ENCODE results near the gene NUP214.
A peak's percentile ranks its signal among the peaks of the same experiment; 100 is the strongest.
"Not testable (repeated sequence)": the region's sequence is repeated elsewhere in the genome, so short reads cannot be mapped to it uniquely, and the experiment has no call there.

Gene NUP214

DNA sequence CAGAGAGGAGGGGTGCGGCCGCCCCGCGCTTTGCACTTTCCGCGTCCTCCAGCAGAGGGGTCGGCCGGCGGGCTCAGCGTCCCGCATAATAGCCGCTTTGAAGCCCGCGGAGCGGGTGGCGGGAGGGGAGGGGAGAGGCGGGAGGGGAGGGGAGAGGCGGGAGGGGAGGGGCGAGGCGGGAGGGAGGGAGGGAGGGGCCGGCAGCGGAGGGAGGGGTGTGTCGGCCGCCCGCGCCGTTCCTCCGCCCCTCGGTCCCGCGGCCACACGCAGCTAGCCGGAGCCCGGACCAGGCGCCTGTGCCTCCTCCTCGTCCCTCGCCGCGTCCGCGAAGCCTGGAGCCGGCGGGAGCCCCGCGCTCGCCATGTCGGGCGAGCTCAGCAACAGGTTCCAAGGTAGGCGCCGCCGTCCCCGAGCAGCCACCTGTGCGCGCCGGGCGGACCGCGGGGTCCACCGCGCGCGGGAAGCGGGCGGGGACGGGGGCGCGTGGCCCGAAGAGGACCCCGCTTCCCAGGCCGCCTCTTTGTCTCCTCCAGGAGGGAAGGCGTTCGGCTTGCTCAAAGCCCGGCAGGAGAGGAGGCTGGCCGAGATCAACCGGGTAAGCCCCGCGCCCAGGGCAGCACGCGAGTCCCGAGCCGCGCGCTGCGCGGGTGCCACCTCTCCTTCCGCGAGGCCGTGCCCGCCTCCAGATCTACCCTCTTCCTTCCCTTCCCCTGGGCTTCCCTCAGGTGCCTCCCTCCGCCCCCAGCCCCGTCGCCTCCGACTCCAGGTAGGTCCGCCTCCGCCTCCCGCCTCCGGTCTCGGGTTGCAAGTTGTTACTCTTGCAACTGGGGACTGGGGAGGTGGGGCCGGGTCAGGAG is 28.9 kb upstream of the NUP214 start, which contains the start of gene AIF1L:
Gene AIF1L (plus strand): TSS at position 263 of the 857 bp plus-strand sequence. CDS start 99 bp downstream, at position 362.
- peak; percentile 86 for DNase-seq (ENCODE audit: low spot score)

DNA sequence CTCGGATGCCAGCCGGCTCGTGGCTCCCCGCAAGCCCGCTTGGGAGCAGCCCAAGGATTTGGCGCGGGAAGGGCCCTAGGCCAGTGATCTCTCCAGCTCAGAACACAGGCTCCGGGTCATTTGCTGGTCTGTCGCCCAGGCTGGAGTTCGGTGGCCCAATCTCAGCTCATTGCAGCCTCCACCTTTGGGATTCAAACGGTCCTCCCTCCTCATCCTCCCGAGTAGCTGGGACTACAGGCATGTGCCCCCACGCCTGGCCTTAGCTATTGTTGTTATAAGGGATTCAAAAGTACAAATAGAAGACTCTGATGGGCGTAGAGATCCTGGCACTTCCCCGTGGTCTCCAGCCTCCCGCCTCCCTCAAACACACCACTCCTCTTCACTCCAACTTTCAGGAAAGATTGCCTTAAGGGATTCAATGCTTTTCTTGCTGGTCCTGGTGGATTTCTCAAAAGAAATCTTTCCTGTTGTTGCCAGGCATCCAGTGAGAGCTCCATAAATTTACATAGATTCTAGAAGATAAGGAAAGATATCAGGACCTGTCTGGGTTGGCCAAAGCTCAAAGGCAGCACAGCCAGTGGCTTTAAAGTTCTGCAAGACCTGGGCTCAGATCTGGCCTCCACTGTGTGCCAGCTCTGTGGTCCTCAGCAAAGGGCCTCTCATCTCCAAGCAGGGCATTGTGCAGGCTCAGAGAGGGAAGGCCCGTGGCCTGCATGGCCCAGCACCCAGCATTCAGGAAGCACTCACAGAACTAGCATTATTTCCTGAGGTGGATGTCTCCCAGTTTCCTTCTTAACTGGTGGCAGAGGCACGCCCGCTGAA is 28.0 kb upstream of the NUP214 start:
- no peak for DNase-seq (ENCODE audit: low spot score)

DNA sequence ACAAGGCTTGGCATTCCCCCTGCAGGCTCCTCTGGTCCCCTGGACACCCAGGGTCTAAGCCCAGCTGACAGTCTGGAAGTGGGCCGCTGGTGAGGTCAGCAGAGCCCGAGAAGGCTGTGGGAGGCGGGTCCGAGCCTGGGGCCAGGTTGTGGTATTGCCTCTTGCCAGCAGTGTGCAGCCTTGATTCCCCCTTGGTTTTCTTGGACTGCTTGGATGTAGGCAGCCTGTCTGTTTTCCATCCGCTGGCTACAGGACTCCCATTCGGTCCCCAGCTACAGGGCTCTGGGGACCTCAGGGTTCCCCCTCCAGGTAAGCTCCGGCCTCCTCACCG is 27.5 kb upstream of the NUP214 start:
- DNase-seq (ENCODE audit: low spot score), result no peak

DNA sequence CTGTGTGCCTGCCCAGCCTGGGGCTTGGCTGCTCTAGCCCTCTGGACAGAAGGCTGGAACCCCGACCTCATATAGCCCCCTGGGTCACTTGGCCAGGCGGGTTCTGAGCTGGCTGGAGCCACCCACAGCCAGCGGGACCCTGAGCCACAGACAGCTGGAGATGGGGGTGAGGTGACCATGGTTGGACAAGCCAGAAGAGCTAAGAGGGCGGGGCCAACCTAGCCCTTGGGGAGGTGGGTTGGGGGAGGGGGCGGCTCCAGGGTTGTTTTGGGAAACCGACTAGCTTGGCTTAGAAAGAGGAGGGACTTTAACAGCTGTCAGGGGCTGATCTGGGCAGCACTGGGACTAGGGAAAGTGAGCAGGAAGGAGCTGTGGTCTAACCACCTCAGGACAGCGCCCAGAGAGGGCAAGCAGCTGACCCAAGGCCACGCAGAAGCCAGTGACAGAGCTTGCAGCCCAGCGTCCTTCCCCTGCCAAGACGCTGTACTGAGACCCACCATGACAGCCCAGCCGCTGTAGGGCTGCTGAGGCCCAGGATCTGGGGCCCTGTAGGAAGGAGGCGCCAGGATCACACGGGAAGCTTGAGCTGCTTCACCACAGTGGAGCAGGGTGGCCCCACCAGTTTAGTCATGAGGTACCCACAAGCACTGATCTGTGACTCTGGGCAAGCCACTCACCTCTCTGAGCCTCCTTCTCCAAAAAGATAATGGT is 26.8 kb upstream of the NUP214 start:
- DNase-seq (ENCODE audit: low spot score), result no peak

DNA sequence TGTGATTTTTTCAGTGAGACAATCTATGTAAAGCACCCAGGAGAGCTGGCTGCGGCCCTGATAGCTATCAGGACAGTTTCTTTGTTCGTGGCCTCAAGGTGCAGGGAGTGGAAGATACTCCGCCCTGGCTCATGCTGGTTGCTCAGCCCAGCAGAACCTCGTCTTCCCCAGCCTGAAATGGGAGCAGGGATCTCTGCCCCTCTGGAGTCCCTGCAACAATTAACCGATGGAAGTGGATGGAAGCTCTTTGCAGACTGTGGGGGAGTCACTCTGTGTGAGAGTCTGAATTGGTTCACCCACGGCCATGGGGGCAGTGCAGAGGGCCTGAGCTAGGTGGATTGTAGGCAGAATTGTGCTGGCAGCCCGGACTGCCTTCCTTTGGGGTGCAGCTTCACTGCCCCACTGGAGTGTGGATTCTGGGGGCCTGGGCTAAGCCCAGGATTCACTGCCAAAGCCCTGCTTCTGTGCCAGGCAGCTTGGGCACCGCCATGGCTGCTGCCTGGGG is 26.2 kb upstream of the NUP214 start:
- no peak for DNase-seq (ENCODE audit: low spot score)

DNA sequence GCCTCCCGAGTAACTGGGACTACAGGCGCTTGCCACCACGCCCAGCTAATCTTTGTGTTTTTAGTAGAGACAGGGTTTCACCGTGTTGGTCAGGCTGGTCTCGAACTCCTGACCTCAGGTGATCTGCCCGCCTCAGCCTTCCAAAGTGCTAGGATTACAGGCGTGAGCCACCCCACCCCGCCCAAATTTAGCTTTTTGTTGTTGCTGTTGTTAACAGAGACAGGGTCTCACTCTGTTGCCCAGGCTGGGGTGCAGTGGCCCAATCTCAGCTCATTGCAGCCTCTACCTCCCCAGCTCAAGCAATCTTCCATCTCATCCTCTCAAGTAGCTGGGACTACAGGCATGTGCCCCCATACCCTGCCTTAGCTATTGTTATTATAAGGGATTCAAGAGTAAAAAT is 25.5 kb upstream of the NUP214 start:
- not testable (repeated sequence) for DNase-seq (ENCODE audit: low spot score)

DNA sequence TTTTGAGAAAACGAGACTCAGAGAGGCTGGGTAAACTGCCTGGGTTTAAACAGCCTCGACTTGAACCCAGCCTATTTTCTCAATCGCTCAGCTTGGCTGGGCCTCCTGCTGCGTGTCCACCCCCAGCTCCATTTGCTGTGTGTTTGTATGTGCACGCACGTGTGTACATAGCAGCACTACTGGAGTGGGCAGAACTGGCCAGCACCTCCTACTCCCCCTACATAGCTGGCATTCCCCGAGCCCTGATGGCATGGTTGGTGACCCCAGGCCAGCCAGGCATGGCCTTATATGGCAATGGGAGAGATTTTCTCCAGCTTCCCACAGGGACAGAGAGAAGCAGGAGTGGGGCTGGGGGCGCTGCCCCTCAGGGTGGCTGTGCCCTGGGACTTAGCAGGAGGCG is 24.9 kb upstream of the NUP214 start:
- DNase-seq (ENCODE audit: low spot score), result no peak

DNA sequence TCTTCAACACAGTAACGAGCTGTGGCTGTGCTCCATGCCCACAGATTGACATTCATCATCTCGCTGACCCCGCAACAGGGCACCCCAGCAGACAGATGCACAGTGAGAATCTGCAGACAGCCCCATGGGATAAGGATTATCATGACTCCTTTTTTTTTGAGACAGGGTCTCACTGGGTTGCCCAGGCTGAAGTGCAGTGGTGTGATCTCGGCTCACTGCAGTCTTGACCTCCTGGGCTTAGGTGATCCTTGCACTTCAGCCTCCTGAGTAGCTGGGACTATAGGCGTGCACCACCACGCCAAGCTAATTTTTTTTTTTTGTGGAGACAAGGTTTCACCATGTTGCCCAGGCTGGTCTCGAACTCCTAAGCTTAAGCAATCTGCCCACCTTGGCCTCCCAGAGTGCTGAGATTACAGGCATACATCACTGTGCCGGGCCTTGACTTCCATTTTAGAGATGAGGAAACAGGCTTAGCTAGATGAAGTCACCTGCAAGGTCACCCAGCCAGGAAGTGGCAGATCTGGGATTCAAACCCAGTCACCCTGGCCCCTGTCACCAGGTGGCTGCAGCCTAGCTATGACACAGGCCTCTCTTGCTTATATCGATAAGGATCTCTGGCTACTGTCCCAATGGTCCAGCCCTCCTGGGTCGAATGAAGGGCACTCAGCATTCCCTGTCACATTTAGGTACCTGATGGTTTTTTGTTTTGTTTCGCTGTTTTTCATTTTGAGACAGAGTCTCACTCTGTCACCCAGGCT is 24.0 kb upstream of the NUP214 start:
- no peak for DNase-seq (ENCODE audit: low spot score)

DNA sequence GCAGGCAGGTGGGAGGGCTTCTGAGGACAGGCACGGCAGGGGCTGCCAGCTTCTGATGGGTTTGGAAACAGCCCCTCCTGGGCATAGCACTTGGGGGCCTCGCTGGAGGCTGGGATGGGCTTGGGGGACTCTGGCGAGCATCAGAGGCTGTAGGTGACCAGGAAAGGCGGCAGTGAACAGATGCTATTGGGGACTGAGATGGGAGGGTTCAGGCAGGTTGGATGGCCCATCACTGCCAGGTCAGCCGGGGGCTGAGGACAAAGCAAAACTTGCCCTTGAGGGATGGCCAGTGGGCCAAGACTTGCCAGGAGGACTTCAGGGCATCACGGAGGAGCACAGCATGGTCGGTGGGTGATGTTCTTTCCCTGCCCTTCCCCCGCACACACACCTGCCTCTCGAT is 22.4 kb upstream of the NUP214 start:
- DNase-seq (ENCODE audit: low spot score), result no peak

DNA sequence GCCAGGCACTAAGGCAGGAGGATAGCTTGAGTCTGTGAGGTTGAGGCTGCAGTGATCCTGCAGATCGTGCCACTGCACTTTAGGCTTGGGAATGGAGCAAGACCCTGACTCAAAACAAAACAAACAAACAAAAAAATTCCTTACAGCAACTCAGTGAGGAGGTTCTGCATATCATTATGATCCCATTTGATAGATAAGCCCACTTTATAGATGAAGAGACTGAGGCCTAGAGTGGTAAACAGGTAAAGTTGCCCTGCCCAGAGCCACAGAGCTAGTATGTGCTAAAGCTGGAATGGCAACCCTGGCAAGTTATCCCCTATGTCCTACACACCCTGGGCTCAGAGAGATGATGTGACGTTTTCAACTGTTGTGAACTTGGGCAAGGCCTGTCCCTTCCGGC is 21.9 kb upstream of the NUP214 start:
- DNase-seq (ENCODE audit: low spot score), result no peak

DNA sequence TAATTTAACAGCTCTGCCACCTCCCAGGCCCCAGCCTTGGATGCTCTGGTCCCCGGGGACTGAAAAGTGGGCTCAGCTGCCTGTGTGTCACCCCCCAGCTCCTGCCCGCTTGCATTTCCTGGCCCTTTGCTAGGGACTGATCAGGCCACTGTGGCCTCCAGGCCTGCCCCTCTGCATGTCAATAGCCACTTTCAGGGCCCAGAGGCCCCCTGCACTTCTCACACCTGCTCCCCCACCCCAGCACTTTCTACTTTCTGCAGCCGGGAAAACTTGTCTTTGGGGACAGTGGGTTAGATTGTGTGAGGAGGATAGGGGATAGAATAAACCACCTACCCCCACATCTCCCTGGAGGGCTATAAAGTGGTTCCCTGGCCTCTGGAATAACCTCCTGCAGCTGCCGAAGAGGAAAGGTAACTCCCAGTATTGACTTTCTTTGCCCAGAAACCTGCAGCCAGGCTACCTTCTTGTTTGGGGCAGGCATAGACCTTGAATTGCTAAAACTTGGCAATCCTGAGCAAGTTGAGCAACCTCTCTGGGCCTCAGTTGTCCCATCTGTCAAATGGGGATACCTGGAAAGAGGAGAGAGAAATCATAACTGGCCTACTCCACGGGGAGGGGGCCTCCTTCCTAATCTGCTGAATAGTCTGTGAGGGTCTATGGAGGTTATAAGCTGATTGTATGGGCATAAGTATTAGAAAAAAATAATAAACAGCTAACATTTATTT is 21.2 kb upstream of the NUP214 start:
- no peak for DNase-seq (ENCODE audit: low spot score)

DNA sequence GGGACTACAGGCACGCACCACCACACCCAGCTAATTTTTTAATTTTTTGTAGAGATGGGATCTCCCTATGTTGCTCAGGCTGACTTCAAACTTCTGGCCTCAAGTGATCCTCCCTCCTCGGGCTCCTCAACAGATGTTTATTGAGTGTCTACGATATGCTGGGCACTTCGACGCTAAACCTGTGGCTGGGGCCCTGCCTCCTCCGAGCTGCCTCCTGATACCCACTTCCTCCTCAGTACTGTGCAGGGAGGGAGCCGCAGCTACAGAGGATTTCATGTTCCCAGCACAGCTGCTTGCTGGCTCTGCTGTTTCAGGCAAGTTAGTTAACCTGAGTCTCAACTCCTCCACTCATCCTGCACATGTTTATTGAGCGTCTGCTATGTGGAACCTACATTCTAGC is 19.4 kb upstream of the NUP214 start:
- DNase-seq (ENCODE audit: low spot score), result no peak

DNA sequence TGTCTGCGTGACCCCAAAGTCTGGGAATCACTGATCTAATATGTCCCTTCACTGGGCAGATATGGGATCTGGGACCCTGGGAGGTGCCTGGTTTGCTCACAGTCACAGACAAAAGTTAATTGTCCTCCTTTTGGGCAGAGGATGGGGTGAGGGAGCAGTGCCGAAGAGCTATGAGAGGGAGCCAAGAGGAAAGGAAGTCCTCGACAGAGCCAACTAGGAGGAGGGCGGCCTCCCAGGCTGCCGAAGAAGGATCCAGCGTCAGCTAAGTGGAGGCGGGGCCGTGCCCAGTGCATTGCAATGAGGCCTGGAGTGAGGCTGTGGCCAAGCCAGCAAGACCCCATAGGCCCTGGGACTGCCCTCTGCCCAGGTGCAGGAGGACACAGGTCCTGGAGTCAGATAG is 17.6 kb upstream of the NUP214 start:
- DNase-seq (ENCODE audit: low spot score), result peak; percentile 71

DNA sequence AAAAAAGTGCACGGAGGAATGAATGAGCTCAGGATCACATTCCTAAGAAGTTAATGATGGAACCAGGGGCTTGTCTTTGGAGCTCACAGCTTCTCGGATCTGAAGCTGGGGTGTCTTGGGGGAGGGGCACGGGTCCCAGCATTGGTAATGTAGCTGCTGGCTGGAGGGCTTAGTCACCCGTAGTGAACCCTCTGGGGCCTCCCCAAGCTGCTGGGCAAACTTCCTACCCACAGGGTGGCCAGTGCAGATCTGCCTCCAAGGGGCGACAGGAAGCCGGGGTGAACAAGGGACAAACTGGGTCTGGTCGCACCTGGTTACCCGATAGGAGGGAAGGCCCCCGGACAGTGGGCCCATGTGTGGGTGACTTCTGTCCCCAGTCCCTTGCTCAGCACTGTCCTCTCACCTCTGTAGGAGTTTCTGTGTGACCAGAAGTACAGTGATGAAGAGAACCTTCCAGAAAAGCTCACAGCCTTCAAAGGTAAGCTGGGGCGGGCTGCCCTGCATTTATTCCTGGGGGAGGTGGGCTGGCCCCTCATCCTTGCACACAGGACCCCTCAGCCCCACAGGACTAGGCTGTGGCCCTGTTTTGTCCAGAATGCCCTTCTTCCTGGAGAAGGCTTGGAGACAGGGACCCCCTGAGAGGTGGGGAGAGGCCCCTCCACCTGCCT is 14.1 kb upstream of the NUP214 start:
- DNase-seq (ENCODE audit: low spot score), result no peak

DNA sequence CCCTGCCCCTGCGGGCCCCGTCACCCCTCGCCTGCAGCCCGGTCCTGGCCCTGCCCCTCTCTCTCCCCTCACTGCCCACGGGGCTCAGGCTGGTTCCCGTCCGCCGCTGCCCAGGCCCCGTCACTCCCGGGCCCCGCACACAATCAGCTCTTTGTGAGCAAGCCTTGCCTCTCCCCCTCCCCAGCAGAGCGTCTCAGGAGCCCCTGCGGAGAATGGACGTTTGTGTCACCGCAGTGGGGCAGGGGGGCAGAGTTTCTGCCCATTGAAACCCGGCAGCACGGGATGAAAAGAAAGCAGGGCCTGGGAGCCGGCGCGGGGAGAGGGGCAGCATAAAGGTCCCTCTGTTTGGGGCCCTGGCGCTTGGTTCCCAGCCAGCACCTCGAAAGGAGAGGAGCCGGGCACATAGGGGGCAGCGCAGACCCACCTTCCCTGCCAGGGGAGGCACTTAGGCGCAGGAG is 13.5 kb upstream of the NUP214 start:
- DNase-seq (ENCODE audit: low spot score), result peak; percentile 99

DNA sequence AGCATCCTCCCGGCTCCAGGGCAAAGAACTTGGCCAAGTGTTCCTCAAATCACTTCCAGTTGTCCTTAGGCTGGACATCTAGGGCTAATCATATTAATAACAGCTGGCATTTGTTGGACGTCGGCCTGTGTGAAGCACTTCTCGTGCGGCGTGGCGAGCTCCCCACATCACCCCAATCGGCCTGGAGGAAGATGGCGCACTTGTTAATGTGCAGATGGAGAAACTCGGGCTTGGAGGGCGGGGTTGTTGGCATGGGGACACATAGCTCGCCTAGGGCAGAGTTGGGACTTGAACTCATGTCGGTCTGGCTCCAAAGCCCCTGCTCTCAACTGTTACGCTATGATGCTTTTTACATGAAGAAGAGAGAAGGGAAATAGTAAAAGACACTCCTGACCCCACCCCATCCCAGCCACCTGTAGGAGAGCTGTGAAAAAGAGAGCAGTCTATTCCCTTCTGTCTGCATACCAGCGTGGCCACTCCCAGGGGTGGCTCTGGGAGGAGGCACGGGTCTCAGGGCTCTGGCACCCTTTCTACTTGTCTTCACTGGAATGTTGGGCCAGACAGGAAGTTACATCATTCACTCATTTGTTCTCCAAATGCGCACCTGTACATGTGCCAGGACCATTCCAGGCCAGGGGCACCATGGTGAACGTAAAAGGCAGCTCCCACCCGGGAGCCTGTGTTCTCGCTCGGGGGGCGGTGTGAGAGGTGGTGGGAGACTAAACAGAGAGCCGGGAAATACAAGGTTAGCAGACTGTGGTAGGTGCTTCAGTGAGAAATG is 12.8 kb upstream of the NUP214 start:
- DNase-seq (ENCODE audit: low spot score), result no peak

DNA sequence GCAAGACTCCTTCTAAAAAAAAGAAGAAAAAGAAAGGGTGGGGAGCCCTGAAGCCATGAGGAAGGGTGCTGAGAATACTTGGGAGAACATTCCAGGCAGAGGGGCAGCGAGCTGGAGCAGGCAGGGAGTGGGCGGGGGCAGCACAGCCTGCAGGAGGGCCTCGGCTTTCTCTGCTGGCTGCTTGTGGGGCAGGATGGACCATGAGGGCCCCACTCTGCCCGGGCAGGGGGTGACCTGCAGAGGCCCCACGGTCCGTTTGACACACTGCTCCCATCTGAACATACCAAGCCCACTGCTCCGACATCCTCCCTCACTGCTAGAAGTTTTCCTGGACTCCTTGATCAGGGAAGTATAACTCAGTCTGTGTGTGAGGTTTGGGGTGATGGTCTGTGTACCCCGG is 11.7 kb upstream of the NUP214 start:
- no peak for DNase-seq (ENCODE audit: low spot score)

DNA sequence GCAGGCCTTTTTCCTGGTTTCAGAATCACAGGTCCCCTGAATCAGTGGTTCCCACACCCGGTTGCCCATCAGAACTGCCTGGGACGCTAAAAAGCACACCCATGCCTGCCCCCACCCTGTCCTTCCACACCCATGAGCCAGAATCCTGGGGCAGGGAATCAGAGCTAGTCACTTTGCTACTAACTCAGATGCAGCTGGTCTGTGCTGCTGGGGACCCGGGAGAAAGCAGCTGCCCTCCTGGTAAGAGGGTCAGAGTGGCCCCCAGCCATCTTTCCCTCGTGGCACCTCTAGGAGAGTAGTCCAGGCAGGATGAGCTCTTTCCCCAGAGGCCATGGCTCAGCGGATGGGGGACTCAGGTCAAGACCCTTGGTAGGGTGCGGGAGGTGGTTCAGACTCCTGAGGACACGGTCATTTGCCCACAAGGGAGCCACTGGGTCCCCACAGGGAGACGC is 11.3 kb upstream of the NUP214 start:
- DNase-seq (ENCODE audit: low spot score), result no peak

DNA sequence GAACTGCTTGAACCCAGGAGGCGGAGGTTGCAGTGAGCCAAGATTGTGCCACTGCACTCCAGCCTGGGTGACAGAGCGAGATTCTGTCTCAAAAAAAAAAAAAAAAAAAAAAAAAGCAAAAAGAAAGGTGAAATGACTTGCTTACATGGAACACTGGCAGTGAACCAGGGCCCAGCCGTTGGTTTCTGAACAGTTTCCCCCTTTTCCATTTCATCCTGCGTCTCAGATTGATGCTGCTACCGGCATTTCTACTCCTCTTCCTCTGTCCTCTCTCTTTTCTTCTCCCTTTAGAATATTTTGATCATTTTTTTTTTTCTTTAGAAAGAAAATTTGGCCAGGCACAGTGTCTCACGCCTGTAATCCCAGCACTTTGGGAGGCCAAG is 10.0 kb upstream of the NUP214 start:
- DNase-seq (ENCODE audit: low spot score), result not testable (repeated sequence)
